HL-60 (cell line): Measurements from ENCODE around the gene TTC21A.

ENCODE experiments used
- DNase-seq, 2 experiments: peaks; one replicate each; pipeline ENCODE4 v3.0.0-alpha.2; 2010 to 2020; ENCODE audit warnings: low read depth in 1 of 2, low spot score in 1 of 2
- H3K27ac ChIP-seq: fragments of 250-450 bp; sonication (Bioruptor Pico); replicated peaks from 2 replicates; pipeline ENCODE4 v1.5.1; 2020; ENCODE audit warnings: mild to moderate bottlenecking, moderate library complexity
- H3K27me3 ChIP-seq: fragments of 250-450 bp; sonication (Bioruptor Pico); 2 replicates; pipeline ENCODE4 v1.5.1; 2021; ENCODE audit warnings: mild to moderate bottlenecking, moderate library complexity; ENCODE audit not compliant: insufficient read depth, poor library complexity, severe bottlenecking
- H3K4me3 ChIP-seq: replicated peaks from 2 replicates; pipeline ENCODE4 v1.5.1; 2011; ENCODE audit warnings: mild to moderate bottlenecking, control low read depth, low read length; ENCODE audit not compliant: insufficient read depth
- CTCF ChIP-seq: IDR thresholded peaks from one replicate; pipeline ENCODE4 v1.5.1; 2011; ENCODE audit warnings: low read length, control low read depth, inconsistent platforms; ENCODE audit not compliant: insufficient read depth
- GABPA ChIP-seq: IDR thresholded peaks from 2 replicates; pipeline ENCODE4 v1.6.1; 2012; ENCODE audit warnings: low read depth
- POLR2AphosphoS5 ChIP-seq: IDR thresholded peaks from 2 replicates; pipeline ENCODE4 v1.6.1; 2012; ENCODE audit warnings: low read depth
- REST ChIP-seq: IDR thresholded peaks from 2 replicates; pipeline ENCODE4 v1.6.1; 2012; ENCODE audit warnings: low read depth; ENCODE audit not compliant: insufficient replicate concordance
- SPI1 ChIP-seq: IDR thresholded peaks from 2 replicates; pipeline ENCODE4 v1.6.1; 2012; ENCODE audit warnings: low read depth, mild to moderate bottlenecking, borderline replicate concordance

The TTC21A gene

DNA sequence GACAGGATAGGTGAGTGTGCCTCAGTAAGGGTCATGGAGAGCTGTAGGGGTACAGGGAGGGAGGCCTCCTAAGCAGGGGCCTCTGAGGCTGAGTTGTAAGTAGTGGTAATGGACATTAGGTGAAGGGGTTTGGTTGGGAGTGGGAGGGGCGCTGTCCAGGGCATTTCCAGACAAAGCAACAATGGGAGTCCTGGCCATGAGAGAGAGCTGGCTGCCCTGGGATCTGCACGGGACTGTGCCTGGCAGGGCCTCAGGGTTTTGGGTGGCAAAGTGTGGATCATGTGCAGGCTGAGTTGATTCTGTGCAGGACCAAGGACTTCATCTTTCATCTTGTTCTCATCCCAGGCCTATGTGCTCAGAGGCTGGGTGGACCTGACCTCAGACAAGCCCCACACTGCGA lies 4.6 kb downstream of the TTC21A start:
- no peak overlapping the region for H3K4me3 ChIP-seq
- no peak overlapping the region for H3K27ac ChIP-seq
- TF ChIP-seq GABPA (no peak), CTCF (no peak), REST (no peak), POLR2AphosphoS5 (no peak), SPI1 (no peak)
- no peaks in the 10 kb centered on the region for H3K27me3 ChIP-seq
- DNase-seq = no peak

GRCh38 chr3:39112535-39112934 lies 5.1 kb downstream of the TTC21A start:
- no peak for DNase-seq
- Histone ChIP-seq H3K27ac (no peak overlapping the region), H3K4me3 (no peak overlapping the region), H3K27me3 (no peaks in the 10 kb centered on the region)
- no peak for TF ChIP-seq CTCF

DNA sequence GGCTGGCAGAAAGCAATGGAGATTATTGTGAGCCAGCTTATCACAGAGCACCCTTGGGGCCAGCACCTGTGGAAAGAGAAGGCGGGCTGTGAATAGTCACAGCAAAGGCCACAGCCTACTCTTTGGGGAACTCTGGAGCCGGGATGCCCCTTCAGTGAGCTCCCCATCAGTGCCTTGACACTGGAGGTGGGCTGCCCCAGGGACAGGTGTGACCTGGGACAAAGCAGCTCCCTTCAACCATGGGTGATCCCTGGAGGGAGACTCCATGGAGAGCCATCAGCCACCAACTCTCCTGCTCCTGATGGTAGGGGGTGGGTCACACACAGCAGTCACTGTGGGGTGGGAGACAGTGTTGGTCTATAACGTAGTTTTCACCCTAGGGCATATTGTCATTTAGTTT lies 5.8 kb downstream of the TTC21A start:
- Histone ChIP-seq H3K27me3 (no peaks in the 10 kb centered on the region), H3K4me3 (no peak overlapping the region), H3K27ac (no peak overlapping the region)
- DNase-seq = no peak
- TF ChIP-seq SPI1 = no peak
- TF ChIP-seq POLR2AphosphoS5 = no peak
- TF ChIP-seq CTCF = no peak
- no peak for TF ChIP-seq REST
- no peak for TF ChIP-seq GABPA

GRCh38 chr3:39114456-39114855 lies 7.0 kb downstream of the TTC21A start:
- no peak for DNase-seq
- H3K27ac ChIP-seq = no peak overlapping the region
- TF ChIP-seq GABPA = no peak
- TF ChIP-seq POLR2AphosphoS5 = no peak
- no peak for TF ChIP-seq REST
- no peak for TF ChIP-seq SPI1
- TF ChIP-seq CTCF = no peak
- H3K27me3 ChIP-seq = no peaks in the 10 kb centered on the region
- H3K4me3 ChIP-seq = no peak overlapping the region
